GM21786 (cell line): ENCODE results near the gene PLEKHA5.
"Not testable (repeated sequence)": the region's sequence is repeated elsewhere in the genome, so short reads cannot be mapped to it uniquely, and the experiment has no call there.

Experiments used
- ATAC-seq: cut with Tn5 transposase; IDR thresholded peaks from one replicate; pipeline ENCODE4 v1.9.1; 2021; ENCODE audit not compliant: unreplicated experiment

Gene PLEKHA5

GRCh38 chr12:19402211-19402610 is 272.7 kb downstream of the PLEKHA5 start:
- no peak for ATAC-seq

DNA sequence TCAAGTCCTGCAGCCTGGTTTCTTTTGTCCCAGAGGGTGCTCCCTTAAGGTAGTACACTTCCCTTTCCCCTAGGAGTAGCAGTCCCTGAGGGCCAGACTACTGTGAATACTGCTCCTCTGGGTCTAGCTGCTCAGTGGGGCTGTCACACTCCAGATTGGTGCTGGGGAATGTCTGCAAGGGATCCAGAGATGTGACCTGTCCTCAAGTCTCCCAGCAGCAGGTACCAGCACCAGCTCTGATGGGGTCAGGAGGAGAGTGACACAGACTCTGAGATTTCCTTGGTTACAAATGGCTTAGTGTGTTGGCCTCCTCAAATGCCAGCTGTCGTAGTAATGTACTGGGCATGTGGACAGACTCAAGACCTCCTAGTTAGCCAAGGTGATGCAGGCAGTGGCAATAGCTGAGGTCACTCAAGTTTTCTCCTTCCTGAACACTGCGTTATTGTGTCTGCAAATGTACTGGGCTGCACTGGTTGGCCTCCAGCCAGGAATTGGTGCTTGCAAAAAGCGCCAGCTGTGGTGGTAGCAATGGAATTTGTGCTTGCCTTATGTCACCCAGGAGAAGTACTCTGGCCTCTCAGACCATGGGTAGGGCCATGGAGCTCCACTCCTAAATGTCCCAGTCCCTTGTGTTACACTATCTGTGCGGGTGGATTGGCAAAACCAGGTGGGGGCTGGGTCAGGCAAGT is 273.4 kb downstream of the PLEKHA5 start:
- ATAC-seq: no peak

DNA sequence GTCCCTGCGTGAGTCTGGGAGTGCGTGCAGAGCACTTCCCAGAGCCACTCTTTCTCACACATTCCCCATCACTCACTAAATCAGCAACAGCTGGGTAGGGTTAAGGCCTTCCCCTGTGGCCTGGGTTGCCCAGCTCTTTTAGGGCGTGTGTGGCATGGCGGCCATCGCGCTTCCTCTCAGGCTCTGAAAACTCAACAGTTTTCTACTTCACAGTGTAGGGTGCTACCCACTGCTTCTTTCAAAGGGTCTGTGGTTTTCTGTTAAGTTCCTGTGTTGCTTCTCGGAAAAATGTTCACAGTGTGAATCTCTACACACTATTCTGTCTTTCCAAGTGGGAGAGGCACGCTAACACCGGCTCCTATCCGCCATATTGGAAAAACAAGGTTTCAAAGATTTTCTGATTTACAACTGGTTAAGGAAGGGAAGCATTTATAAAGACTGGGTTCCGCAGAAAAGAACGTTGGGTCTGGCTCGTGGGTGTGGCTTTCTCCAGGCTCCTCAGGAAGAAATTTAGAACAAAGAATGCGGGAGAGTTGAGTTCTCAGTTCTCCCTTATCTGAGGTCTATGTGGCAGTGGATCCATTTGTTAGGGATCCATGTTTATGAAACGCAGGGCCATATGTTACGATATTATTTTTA is 274.8 kb downstream of the PLEKHA5 start:
- ATAC-seq: no peak

DNA sequence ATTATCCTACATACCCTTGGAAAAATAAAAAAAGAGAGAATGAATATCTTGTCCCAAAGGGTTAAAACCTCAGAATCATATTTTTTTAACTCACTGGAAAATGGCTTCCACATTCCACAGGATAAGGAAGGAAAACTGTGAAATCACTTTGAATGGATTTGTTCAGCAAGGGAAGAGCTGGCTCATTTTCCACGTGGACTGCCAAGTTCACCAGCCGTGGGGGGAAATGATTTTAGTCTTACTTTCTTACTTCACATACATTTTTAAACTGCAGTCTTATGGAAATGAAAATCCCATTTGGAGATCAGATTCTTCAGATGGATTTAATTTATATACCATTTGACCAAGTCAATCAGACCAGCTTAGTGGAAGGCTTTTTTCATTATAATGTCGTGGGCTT is 279.8 kb downstream of the PLEKHA5 start:
- ATAC-seq: no peak

GRCh38 chr12:19410211-19410610 is 280.7 kb downstream of the PLEKHA5 start:
- ATAC-seq: no peak

DNA sequence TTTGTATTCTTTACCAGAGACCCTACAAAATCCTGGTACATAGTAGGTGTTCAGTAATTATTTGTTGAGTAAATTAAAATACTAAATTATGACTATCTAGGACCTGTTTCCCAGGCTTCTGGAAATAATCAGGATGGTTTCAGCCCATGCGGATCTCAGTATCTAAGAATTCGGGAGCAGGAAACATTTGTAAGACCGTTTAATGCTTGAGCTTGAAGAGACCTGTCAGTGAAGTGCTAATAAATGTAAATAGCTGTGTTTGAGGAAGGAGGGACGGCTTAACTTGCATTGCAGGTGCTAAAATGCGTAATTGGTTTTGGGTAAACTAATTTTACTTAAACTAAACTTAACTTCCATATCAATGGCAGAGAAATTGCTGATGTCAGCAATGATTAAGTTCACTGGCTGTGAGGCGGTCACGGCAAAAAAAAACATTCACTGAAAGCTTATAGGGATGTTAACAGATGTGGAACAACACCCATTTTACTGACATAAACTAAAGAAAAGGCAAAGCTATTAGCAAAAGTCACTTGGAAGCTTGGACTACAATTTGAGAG is 281.2 kb downstream of the PLEKHA5 start:
- ATAC-seq: no peak

GRCh38 chr12:19411234-19412204 is 282.0 kb downstream of the PLEKHA5 start:
- ATAC-seq: no peak

- ATAC-seq: no peak
These were observed 283.3 kb downstream of the PLEKHA5 start for GRCh38 chr12:19412844-19413243.

DNA sequence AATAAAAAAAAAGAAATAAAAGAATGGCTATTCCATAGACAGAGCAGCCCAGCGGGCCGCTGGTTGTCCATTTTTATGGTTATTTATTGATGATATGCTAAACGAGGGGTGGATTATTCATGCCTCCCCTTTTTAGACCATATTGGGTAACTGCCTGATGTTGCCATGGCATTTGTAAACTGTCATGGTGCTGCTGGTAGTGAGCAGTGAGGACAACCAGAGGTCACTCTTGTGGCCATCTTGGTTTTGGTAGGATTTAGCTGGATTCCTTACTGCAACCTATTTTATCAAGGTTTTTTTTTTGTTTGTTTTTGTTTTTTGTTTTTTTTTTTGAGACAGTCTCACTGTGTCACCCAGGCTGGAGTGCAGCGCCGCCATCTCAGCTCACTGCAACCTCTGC is 284.0 kb downstream of the PLEKHA5 start:
- ATAC-seq: not testable (repeated sequence)

DNA sequence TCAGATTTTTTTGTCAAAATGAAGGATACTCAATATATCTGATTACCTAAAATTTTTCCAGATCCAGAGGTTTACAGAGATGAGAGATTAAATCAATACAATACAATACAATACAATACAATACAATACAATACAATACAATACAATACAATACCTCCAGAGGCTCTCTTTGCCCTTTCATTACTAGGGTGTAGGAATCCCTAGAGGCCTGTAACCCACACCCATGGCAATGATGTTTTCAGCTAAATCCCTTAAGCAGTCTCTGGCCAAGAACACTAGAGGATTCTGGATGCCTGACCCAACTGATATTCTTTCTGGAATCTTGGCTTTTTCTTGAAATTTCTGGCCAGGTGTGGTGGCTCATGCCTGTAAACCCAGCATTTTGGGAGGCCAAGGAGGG is 286.0 kb downstream of the PLEKHA5 start:
- ATAC-seq: no peak

GRCh38 chr12:19419086-19419485 is 289.6 kb downstream of the PLEKHA5 start:
- no peak for ATAC-seq

- ATAC-seq: no peak
These were observed 292.2 kb downstream of the PLEKHA5 start for GRCh38 chr12:19421503-19422282.

DNA sequence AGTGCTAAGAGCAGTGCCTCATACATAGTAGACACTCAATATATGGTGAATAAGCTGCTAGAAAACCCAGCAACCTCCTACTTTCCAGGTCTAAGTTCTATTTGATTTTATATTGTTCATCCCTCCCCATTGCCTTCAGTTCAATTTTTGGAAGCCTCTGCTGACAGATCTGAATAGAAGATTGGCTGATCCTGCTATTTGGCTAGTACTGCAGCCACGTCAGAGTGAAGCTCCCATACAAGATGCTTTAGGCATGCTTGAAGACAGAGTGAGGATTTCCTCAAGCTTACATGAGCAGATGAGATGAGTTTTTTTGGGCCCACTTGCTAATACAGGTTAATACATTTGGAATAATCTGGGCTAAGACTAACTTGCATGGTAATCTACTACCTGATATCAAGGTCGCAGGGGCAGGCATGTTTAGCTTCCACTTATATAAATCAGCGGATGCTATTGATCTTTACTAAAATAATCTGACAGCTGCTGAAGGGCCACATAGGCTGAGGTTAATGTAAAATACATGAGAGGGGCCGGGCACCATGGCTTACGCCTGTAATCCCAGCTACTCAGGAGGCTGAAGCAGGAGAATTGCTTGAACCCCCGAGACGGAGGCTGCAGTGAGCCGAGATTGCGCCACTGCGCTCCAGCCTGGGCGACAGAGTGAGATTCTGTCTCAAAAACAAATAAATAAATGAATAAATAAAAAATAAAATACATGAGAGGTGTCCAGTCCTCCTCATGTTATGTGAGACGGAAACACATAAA is 293.8 kb downstream of the PLEKHA5 start:
- no peak for ATAC-seq
